ENCODE measurements around the gene FAM168A.

FAM168A gene

GRCh38 chr11:73366953-73367352 lies 231.0 kb downstream of the FAM168A start:
- H3K4me3 ChIP-seq (ENCODE audit: insufficient read depth, low read depth, low read length): no peak overlapping the region
- H3K4me1 ChIP-seq (ENCODE audit: control insufficient read depth, insufficient read depth, low read length): no peaks in the 10 kb centered on the region
- H3K36me3 ChIP-seq (ENCODE audit: control insufficient read depth, insufficient read depth, low read length): peaks cover 27% of the 10 kb centered on the region
- WGBS, 2 experiments: 94% methylated on average over 6 of the region's 6 CpGs
- no peaks in the 10 kb centered on the region for H3K9me3 ChIP-seq (ENCODE audit: control insufficient read depth, low read length)
- H3K27ac ChIP-seq (ENCODE audit: insufficient read depth, low read depth, low read length, poor library complexity, severe bottlenecking): no peak overlapping the region
- no peaks in the 10 kb centered on the region for H3K27me3 ChIP-seq (ENCODE audit: control insufficient read depth, insufficient read depth, low read length, poor library complexity, severe bottlenecking)

GRCh38 chr11:73366265-73366610 lies 231.7 kb downstream of the FAM168A start:
- H3K9me3 ChIP-seq (ENCODE audit: control insufficient read depth, low read length): no peaks in the 10 kb centered on the region
- H3K27ac ChIP-seq (ENCODE audit: insufficient read depth, low read depth, low read length, poor library complexity, severe bottlenecking): no peak overlapping the region
- H3K27me3 ChIP-seq (ENCODE audit: control insufficient read depth, insufficient read depth, low read length, poor library complexity, severe bottlenecking): no peaks in the 10 kb centered on the region
- 87 to 90% methylated on average over 4 of the region's 4 CpGs for WGBS, 2 experiments
- H3K4me3 ChIP-seq (ENCODE audit: insufficient read depth, low read depth, low read length): no peak overlapping the region
- H3K4me1 ChIP-seq (ENCODE audit: control insufficient read depth, insufficient read depth, low read length): no peaks in the 10 kb centered on the region
- H3K36me3 ChIP-seq (ENCODE audit: control insufficient read depth, insufficient read depth, low read length): peaks cover 27% of the 10 kb centered on the region

- Histone ChIP-seq H3K4me1 (ENCODE audit: control insufficient read depth, insufficient read depth, low read length) (no peaks in the 10 kb centered on the region), H3K27me3 (ENCODE audit: control insufficient read depth, insufficient read depth, low read length, poor library complexity, severe bottlenecking) (no peaks in the 10 kb centered on the region), H3K27ac (ENCODE audit: insufficient read depth, low read depth, low read length, poor library complexity, severe bottlenecking) (no peak overlapping the region), H3K4me3 (ENCODE audit: insufficient read depth, low read depth, low read length) (no peak overlapping the region), H3K36me3 (ENCODE audit: control insufficient read depth, insufficient read depth, low read length) (peaks cover 27% of the 10 kb centered on the region), H3K9me3 (ENCODE audit: control insufficient read depth, low read length) (no peaks in the 10 kb centered on the region)
- WGBS, 2 experiments: 96% methylated on average over 24 of the region's 24 CpGs
Measured at GRCh38 chr11:73365352-73366264, 232.3 kb downstream of the FAM168A start.

DNA sequence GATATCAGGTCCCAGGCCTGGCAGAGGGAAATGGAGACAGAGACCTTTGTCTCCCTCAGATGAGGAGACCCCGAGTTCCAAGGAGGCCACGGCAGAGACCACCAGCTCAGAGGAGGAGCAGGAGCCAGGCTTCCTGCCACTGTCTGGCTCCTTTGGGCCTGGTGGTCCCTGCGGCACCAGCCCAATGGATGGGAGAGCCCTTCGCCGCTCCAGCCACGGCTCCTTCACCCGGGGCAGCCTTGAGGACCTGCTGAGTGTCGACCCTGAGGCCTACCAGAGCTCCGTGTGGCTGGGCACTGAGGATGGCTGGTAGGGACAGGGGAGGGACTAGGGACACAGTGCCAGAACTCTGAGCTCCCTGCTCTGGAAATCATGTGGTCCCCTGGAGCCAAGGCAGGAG lies 234.8 kb downstream of the FAM168A start:
- Histone ChIP-seq H3K27me3 (ENCODE audit: control insufficient read depth, insufficient read depth, low read length, poor library complexity, severe bottlenecking) (no peaks in the 10 kb centered on the region), H3K36me3 (ENCODE audit: control insufficient read depth, insufficient read depth, low read length) (peaks cover 27% of the 10 kb centered on the region), H3K4me1 (ENCODE audit: control insufficient read depth, insufficient read depth, low read length) (no peaks in the 10 kb centered on the region), H3K4me3 (ENCODE audit: insufficient read depth, low read depth, low read length) (no peak overlapping the region), H3K27ac (ENCODE audit: insufficient read depth, low read depth, low read length, poor library complexity, severe bottlenecking) (no peak overlapping the region), H3K9me3 (ENCODE audit: control insufficient read depth, low read length) (no peaks in the 10 kb centered on the region)
- WGBS, 2 experiments: 96 to 97% methylated on average over 9 of the region's 9 CpGs

GRCh38 chr11:73361953-73362776 lies 235.7 kb downstream of the FAM168A start:
- Histone ChIP-seq H3K36me3 (ENCODE audit: control insufficient read depth, insufficient read depth, low read length) (peaks cover 22% of the 10 kb centered on the region), H3K27ac (ENCODE audit: insufficient read depth, low read depth, low read length, poor library complexity, severe bottlenecking) (no peak overlapping the region), H3K4me3 (ENCODE audit: insufficient read depth, low read depth, low read length) (no peak overlapping the region), H3K4me1 (ENCODE audit: control insufficient read depth, insufficient read depth, low read length) (no peaks in the 10 kb centered on the region), H3K27me3 (ENCODE audit: control insufficient read depth, insufficient read depth, low read length, poor library complexity, severe bottlenecking) (no peaks in the 10 kb centered on the region), H3K9me3 (ENCODE audit: control insufficient read depth, low read length) (no peaks in the 10 kb centered on the region)
- 22 to 25% methylated on average over 70 of the region's 70 CpGs for WGBS, 2 experiments

DNA sequence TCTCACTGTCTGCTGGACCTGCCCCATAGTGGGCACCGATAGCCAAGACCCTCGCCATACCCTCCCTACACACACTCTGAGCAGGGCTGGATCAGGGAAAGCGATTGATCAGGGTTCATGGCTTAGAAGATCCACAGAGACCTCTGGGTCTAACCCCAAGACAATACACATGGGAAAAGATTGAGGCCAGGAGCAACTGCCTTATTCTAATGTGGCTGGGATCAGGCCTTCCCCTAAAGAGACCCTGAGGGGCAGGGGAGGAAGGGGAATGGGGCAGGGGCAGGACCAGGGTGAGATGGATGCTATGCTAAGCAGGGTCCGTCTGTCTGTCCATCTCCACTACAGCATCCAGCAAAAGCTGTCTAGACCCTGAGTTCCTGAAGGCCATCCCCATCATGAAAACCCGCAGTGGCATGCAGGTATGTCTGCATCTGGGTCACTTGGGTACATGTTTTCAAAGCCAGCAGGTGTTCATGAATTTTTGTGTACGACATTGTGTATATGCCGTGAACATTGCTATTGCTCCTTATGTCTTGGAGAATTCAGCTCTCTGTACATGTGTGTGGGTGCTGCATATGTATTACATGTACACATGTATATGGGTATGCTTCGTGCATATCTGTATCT lies 237.1 kb downstream of the FAM168A start:
- no peak overlapping the region for H3K27ac ChIP-seq (ENCODE audit: insufficient read depth, low read depth, low read length, poor library complexity, severe bottlenecking)
- H3K27me3 ChIP-seq (ENCODE audit: control insufficient read depth, insufficient read depth, low read length, poor library complexity, severe bottlenecking): no peaks in the 10 kb centered on the region
- no peaks in the 10 kb centered on the region for H3K9me3 ChIP-seq (ENCODE audit: control insufficient read depth, low read length)
- H3K36me3 ChIP-seq (ENCODE audit: control insufficient read depth, insufficient read depth, low read length): peaks cover 17% of the 10 kb centered on the region
- H3K4me1 ChIP-seq (ENCODE audit: control insufficient read depth, insufficient read depth, low read length): no peaks in the 10 kb centered on the region
- H3K4me3 ChIP-seq (ENCODE audit: insufficient read depth, low read depth, low read length): no peak overlapping the region
- WGBS, 2 experiments: 94% methylated on average over 8 of the region's 8 CpGs

- Histone ChIP-seq H3K27ac (ENCODE audit: insufficient read depth, low read depth, low read length, poor library complexity, severe bottlenecking) (no peak overlapping the region), H3K4me1 (ENCODE audit: control insufficient read depth, insufficient read depth, low read length) (no peaks in the 10 kb centered on the region), H3K4me3 (ENCODE audit: insufficient read depth, low read depth, low read length) (no peak overlapping the region), H3K27me3 (ENCODE audit: control insufficient read depth, insufficient read depth, low read length, poor library complexity, severe bottlenecking) (no peaks in the 10 kb centered on the region), H3K36me3 (ENCODE audit: control insufficient read depth, insufficient read depth, low read length) (peaks cover 10% of the 10 kb centered on the region), H3K9me3 (ENCODE audit: control insufficient read depth, low read length) (no peaks in the 10 kb centered on the region)
- WGBS, 2 experiments: 90 to 91% methylated on average over 19 of the region's 19 CpGs
Measured at GRCh38 chr11:73359930-73360742, 237.8 kb downstream of the FAM168A start.

- Histone ChIP-seq H3K4me3 (ENCODE audit: insufficient read depth, low read depth, low read length) (no peak overlapping the region), H3K9me3 (ENCODE audit: control insufficient read depth, low read length) (no peaks in the 10 kb centered on the region), H3K27me3 (ENCODE audit: control insufficient read depth, insufficient read depth, low read length, poor library complexity, severe bottlenecking) (no peaks in the 10 kb centered on the region), H3K36me3 (ENCODE audit: control insufficient read depth, insufficient read depth, low read length) (peaks cover 9% of the 10 kb centered on the region), H3K4me1 (ENCODE audit: control insufficient read depth, insufficient read depth, low read length) (no peaks in the 10 kb centered on the region), H3K27ac (ENCODE audit: insufficient read depth, low read depth, low read length, poor library complexity, severe bottlenecking) (no peak overlapping the region)
- 92% methylated on average over 11 of the region's 11 CpGs for WGBS, 2 experiments
Measured at GRCh38 chr11:73359341-73359740, 238.6 kb downstream of the FAM168A start.

- H3K27me3 ChIP-seq (ENCODE audit: control insufficient read depth, insufficient read depth, low read length, poor library complexity, severe bottlenecking): no peaks in the 10 kb centered on the region
- no peaks in the 10 kb centered on the region for H3K9me3 ChIP-seq (ENCODE audit: control insufficient read depth, low read length)
- 90 to 91% methylated on average over 5 of the region's 5 CpGs for WGBS, 2 experiments
- H3K27ac ChIP-seq (ENCODE audit: insufficient read depth, low read depth, low read length, poor library complexity, severe bottlenecking): no peak overlapping the region
- no peaks in the 10 kb centered on the region for H3K4me1 ChIP-seq (ENCODE audit: control insufficient read depth, insufficient read depth, low read length)
- no peak overlapping the region for H3K4me3 ChIP-seq (ENCODE audit: insufficient read depth, low read depth, low read length)
- H3K36me3 ChIP-seq (ENCODE audit: control insufficient read depth, insufficient read depth, low read length): peaks cover under 1% of the 10 kb centered on the region
Measured at GRCh38 chr11:73358071-73358470, 239.8 kb downstream of the FAM168A start.
